HG03575 (cell line): ENCODE data around the gene EIF4B.
"Not testable (repeated sequence)": the region's sequence is repeated elsewhere in the genome, so short reads cannot be mapped to it uniquely, and the experiment has no call there.

Experiments
- ATAC-seq: cut with Tn5 transposase; IDR thresholded peaks from one replicate; pipeline ENCODE4 v1.9.1; 2021; ENCODE audit not compliant: unreplicated experiment, insufficient number of reproducible peaks, low FRiP score; ENCODE audit errors: extremely low read depth

EIF4B gene

DNA sequence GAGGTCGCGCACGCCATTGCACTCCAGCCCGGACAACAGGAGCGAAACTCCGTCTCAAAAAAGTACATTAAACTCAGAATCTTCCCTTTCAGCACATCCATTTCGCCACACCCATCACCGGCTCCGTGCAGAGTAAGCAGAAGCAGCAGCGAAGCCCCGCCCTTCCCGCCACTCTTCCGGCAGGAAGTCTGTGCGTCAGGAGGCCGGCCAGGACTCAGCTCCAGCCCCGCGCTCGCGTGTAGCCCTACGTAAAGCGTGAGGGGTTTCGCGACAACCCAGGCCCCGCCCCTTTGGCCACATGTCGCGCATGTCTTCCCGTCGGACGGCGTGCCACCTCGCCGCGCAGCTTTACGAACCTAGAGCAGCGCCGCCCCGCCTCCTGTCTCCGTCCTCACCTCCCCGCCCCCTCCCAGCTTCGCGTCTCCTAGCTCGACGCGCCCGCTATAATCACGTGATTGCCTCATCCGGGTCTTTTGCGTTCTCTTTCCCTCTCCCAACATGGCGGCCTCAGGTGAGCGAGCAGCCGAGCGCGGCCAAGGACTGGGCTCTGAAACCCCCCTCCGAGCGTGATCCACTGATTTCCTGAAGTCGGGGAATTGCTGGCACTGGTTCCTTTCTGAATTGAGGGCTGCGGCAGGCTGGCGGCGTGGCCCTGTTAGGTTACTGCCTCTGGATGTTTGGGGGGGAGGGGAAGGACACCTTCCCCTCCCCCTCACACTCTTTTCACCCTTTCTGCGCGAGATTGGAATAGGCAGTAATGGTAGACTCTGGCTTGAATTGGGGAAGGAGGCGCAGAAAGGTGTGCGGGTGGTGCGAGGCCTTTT, at the start of gene EIF4B:
EIF4B (plus strand) TSS at position 471 of the 824 bp plus-strand sequence; CDS start at position 499, 28 bp downstream.
- ATAC-seq, result peak; percentile 40

DNA sequence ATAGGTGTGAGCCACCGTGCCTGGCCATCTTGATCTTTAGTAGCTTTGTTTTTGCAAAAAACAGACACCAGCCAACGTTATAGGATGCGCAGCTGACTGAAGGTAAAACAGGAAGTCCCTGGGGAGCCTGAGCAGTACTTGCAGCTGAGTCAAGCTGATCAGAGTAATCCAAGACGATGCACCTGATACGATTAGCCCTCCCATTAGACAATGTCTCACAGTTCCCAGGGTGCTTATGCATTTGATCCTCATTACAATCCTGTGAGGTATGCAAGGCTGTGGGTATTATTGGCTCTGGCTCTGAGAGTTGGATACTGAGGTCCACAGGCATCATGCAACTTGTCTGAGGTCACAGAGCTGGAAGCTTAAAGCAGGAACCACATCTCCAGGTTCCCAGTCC, 49.3 kb upstream of the EIF4B start:
- no peak for ATAC-seq

DNA sequence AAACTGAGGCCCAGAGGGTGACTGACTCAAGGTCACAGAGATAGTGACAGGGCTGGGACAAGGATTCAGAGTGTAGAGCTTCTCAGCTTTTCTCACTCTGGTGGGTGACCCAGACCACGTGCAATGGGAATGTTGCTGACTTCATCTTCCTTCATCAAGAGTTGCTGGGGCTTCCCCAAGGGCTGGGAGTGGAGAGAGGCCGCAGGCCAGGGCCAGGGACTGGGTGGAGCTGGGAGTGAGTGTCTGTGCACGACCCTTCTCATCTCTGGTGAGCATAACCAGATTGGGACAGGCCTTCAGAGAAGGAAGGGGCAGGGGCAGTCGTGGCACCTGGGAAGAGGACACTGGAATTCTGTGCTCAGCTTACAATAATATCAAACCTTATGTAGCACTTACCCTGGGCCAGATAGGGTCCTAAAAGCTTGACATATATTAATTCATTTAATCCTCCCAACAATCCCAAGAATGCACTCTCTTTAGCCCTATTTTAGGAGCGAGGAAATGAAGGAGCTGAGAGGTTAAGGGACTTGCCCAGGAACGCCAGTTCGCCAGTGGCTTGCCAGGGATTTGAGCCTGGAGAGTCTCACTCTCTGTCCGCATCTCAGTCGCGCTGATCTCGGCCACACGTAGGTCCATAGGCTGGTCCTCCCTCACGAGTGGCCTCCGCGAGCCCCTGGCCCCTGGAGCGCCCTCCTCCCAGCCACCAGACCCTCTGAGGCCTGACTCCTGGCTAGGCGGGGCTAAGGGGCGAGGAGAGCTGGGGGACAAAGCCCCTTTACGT, 41.5 kb upstream of the EIF4B start:
- ATAC-seq, result no peak

DNA sequence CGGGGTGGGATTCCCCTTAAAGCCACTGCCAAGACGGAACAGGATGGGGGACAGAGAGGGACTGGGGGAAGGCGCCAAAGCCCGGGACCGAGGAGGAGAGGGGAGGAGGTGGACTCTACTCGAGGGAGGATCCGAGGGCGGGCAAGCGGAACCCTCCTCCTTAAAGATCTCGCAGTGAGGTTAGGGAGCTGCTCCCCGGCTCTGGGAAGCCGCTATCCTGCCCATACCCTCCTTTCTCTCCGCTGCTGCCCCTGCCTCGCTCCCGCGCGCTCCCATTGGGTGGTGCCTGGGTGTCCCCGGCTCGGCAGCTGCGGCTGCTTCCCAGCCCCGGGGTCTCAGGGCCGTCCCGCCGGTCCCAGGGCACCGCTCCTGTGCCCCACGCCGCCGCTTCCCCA, 40.9 kb upstream of the EIF4B start:
- no peak for ATAC-seq

DNA sequence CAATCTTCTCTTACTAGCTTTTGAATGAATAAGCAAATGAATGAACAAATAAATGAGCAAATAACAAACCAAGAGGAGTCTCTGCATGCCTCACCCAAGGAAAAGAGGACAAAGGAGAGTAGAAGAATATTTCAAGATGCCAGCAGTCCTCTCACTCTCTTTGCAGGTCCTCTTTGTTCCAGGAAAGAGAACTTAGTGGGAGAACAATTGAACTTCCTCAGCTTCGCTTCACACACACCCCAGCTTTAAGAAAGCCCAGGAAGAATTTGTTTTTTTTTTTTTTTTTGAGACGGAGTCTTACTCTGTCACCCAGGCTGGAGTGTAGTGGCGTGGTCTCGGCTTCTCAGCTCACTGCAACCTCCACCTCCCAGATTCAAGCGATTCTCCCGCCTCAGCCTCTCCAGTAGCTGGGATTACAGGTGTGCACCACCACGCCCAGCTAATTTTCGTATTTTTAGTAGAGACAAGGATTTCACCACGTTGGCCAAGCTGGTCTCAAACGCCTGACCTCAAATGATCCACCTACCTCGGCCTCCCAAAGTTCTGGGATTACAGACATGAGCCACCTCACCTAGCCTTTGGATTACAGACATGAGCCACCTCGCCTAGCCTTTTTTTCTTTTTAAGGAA, 37.0 kb upstream of the EIF4B start:
- no peak for ATAC-seq

DNA sequence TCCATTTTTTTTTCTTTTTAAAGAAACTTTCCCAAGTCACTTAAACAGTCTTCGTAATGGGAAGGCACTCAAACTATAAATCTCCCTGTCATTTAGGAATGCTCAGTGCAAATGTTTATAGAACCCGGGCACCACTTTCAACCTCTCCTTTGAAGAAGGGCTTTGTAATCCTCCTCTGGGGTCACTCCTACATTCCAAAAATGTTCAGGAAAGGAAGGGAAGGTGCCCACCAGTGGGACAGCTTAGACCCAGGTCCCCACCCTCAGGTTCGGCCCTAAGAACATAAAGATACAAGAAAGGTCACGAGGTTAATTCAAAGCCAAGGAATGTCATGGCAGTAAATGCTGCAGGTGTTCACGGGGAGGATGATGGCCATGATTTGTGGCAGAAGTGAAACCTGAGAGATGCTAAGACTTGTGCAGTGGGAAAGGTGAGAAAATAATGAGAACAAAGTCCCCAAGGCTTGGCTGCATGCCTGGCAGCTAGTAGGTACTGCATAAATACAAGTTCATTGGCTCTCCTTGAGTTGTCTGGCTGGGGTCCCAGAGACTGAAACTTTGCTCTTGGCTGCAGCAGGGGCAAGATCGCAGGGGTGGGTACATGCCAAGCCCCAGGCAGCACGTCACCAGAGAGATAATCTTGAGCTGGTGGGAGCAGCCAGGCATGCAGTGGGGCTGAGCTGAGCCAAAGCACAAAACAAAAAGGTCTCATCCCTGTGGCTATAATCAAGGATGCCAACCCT, 36.3 kb upstream of the EIF4B start:
- no peak for ATAC-seq

DNA sequence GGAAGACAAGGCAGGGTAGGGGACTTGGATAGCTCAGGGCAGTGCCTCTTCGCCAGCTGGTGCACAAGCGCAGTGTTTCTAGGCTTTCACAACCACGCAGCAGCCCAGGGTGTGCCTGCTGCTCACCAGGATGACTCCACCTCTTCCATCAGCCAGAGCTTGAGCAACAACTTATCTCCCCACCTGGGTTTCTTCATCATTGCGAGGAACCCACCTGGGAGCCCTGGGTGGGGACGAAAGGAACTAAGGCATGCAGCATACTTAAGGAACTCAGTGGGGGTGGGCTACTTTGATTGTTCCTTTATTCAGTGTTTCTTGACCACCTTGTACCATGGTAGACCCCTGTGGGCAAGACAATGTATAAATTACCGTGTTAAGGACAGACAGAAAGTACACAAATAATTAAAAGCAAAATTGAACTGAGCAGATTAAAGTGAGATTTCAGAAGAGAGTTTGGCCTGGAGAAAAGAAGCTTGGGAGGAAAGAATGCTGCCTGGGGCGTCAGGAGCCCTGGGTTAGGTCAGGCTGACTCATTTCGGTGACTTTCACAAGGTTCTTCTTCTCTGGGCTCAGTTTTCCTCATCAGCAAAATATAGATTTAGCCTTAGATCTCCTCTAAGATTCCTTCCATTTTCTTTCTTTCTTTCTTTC, 34.5 kb upstream of the EIF4B start:
- no peak for ATAC-seq

DNA sequence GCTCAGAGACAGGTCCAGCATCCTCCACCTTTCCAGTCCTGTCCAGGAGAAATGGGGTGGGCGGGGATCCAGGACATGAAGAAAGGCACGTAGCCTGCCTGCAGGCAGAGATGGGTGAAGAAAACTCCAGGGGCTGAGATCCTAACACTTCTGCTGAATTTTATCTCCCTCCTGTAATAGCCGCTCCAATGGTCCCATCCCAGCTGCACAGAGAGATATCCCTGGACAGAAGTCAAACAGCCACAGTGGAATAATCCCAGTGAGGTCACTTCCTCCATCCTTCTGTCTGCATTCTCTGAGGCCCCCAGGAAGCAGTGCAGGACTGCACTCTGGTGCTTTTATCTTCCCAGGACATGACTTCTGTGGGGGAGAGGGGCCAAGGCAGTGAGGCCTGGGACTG, 31.1 kb upstream of the EIF4B start:
- no peak for ATAC-seq

GRCh38 chr12:52975820-52976573, 30.3 kb upstream of the EIF4B start:
- no peak for ATAC-seq

GRCh38 chr12:52976574-52977071, 29.6 kb upstream of the EIF4B start:
- ATAC-seq, result no peak

- no peak for ATAC-seq
Observed at GRCh38 chr12:52977170-52977569, 29.1 kb upstream of the EIF4B start.

DNA sequence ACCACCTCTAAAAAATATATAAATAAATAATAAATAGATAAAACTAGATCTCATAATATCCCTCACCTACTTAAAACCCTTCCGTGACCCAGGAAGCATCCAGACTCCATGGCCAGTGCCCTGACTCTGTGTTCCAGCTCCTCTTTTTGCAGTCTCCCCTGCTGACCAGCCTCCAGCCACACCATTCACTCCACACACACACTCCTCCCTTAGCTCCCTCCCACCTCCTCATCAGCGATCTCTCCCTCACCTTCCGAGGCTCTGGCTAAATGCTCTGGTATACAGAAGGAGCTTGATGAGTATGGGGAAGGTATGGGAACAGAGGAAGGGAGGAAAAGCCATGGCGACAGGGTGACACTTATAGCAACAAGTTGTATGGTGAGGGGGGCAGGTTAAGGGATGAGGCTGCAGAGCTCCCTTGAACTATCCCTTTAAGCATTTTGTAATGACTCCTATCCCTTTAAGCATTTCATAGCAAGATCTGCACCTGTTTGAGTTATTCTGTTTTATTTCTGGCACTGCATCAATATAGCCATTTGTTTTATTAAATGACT, 26.1 kb upstream of the EIF4B start:
- ATAC-seq, result no peak

- ATAC-seq, result no peak
Observed at GRCh38 chr12:52980650-52981423, 25.4 kb upstream of the EIF4B start.

GRCh38 chr12:52984136-52984535, 22.1 kb upstream of the EIF4B start:
- no peak for ATAC-seq

DNA sequence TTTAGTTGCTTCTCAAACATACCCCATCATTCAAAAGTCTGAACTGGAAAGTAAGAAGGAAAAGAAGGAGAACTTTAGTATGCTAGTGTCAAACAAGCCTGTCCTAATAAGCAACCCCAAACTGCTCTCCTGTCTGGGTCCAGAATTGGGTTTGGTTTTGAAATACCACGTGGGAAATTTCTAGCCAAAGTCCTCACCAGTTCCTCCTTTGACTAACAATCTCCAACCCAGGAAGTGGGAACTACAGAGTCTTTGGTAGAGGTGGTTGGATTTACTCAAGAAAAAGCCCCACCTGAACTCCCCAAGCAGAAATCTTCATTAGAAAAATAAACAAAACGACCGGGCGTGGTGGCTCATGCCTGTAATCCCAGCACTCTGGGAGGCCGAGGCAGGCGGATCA, 17.4 kb upstream of the EIF4B start:
- no peak for ATAC-seq

DNA sequence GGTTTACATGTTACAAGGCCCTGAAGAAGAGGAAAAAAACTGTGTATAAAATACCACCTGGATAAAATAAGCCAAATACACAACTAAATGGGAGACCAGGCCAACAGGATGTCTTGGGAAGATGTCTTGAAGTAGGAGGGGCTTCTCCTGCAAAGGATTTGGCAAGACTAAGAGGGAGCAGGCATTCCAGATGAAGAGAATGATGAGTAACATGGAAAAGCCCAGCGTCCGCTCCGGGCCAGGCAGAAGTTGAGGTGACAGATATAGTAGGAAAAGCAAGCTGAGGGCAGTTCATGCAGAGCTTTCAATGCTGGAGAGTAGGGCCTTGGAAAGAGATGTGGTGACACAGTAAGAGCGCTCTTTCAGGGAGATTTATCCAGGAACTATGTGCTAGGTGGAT, 16.1 kb upstream of the EIF4B start:
- no peak for ATAC-seq

GRCh38 chr12:52992240-52992639, 14.0 kb upstream of the EIF4B start:
- ATAC-seq, result not testable (repeated sequence)
